GM23338 (cell line): ENCODE results near the gene PDXDC1.

Experiments used
- CREB1 ChIP-seq: fragments of 250-450 bp; sonication (Bioruptor Pico); IDR thresholded peaks from 2 replicates; pipeline ENCODE4 v1.5.0; 2020; ENCODE audit warnings: low read depth, mild to moderate bottlenecking, moderate library complexity
- CTCF ChIP-seq, 2 experiments: fragments of 200-600 bp in 1 of 2; sonication (generic) in 1 of 2; conservative IDR thresholded peaks; 2 replicates each; pipeline versions ENCODE4 v1.5.1 to v1.6.1; 2016 to 2017; ENCODE audit warnings: antibody characterized with exemption in 2 of 2, low read depth in 2 of 2, mild to moderate bottlenecking in 2 of 2, moderate library complexity in 1 of 2
- EZH2 ChIP-seq: fragments of 200-600 bp; sonication (generic); IDR thresholded peaks from one replicate; pipeline ENCODE4 v1.8.0; 2017; ENCODE audit warnings: antibody characterized with exemption, mild to moderate bottlenecking, low read depth; ENCODE audit not compliant: unreplicated experiment
- EZH2phosphoT487 ChIP-seq: fragments of 200-600 bp; sonication (generic); IDR thresholded peaks from one replicate; pipeline ENCODE4 v1.8.1; 2018; ENCODE audit warnings: antibody characterized with exemption; ENCODE audit not compliant: unreplicated experiment
- POLR2AphosphoS5 ChIP-seq: IDR thresholded peaks from 2 replicates; pipeline ENCODE4 v1.6.1; 2016; ENCODE audit warnings: antibody characterized with exemption, low read depth
- REST ChIP-seq: IDR thresholded peaks from one replicate; pipeline ENCODE4 v1.6.1; 2018; ENCODE audit warnings: antibody characterized with exemption; ENCODE audit not compliant: unreplicated experiment
- ZNF331 ChIP-seq: fragments of 250-450 bp; sonication (Bioruptor Pico); IDR thresholded peaks from 2 replicates; pipeline ENCODE4 v1.5.0; 2020; ENCODE audit warnings: low read depth, mild to moderate bottlenecking, moderate library complexity

DNA sequence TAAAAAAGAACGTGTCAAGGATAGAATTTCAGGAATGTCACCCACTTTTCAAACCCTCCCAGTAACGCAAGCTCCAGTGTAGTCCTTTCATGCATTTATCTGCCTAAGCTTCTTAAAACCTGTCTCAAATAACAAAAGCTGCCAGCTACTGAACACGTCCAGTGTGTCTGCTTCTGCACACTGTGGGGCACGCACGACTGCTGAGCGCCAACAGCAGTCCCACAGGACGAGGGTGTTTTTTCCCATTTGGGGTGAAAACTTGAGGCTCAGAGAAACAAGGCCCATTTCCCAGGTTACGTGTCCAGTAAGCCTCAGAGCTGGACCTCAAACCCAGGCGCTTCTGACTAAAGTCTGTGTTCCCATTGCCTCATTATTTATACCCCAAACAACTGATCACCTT lies 63.9 kb downstream of the PDXDC1 start:
- TF ChIP-seq CTCF (conservative IDR thresholded peaks at IDR 0.05; ENCODE audit: low read depth in 2 of 2) (no peak), ZNF331 (CRISPR knock-in tag) (no peak), EZH2phosphoT487 (no peak), EZH2 (no peak), REST (no peak), POLR2AphosphoS5 (no peak), CREB1 (CRISPR knock-in tag) (no peak)
